ENCODE measurements around the gene PA2G4. TPM values are rescaled to one million over a fixed set of nuclear protein-coding genes. Genes with fewer than 3 reads are reported as not detected.

The PA2G4 gene
- total and polyA plus RNA-seq, 10 of the 15 experiments (the other 5 are each of a cell fraction or from before 2014, with no cell fraction given): 148 to 514 (median 406) TPM

DNA sequence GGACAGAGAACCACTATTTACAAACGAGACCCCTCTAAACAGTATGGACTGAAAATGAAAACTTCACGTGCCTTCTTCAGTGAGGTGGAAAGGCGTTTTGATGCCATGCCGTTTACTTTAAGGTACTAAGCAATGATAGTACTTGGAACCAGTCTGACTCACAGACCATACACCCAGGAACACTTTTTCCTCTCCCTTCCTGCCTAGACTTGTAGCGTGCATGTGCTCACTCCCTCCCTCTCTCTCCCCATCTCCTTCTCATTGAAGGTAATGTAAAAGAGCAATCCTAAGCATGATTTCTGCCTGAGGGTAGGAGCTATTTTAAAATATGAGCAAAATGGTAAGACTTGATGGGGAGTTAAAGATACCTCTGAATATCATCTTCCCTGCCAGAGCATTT is 6.2 kb downstream of the PA2G4 start:
- Histone ChIP-seq H2AFZ (ENCODE audit: control insufficient read depth, low read depth, low read length) (no peak overlapping the region), H3K9ac (ENCODE audit: control insufficient read depth, insufficient read depth, low read length) (no peak overlapping the region), H3K27ac (ENCODE audit: control insufficient read depth, insufficient read depth) (no peak overlapping the region), H3K4me1 (ENCODE audit: control insufficient read depth, insufficient read depth, low read length) (peaks cover 6% of the 10 kb centered on the region), H3K27me3 (replicated peaks in 1 of 2; ENCODE audit: control insufficient read depth in 2 of 2, insufficient read depth in 2 of 2, low read length in 1 of 2) (no peaks in the 10 kb centered on the region), H3K79me2 (ENCODE audit: control insufficient read depth, insufficient read depth, low read length) (peaks cover 21% of the 10 kb centered on the region), H3K4me2 (ENCODE audit: control insufficient read depth, insufficient read depth) (no peak overlapping the region), H3K9me3 (replicated peaks; ENCODE audit: control insufficient read depth, insufficient read depth, low read length) (no peaks in the 10 kb centered on the region), H4K20me1 (ENCODE audit: control insufficient read depth, insufficient read depth) (no peaks in the 10 kb centered on the region), H3K4me3 (no peak overlapping the region), H3K36me3 (ENCODE audit: control insufficient read depth in 2 of 2, insufficient read depth in 2 of 2, low read length in 1 of 2) (peaks cover 17 to 42% of the 10 kb centered on the region in 2 experiments)
- POLR2A ChIA-PET: interaction anchor here (0.7 to 1.0 kb wide), 2 partner anchors 12 to 66 kb away, joined by 5 read pairs; no protein-coding TSS in a partner anchor
- no peak for DNase-seq (ENCODE audit: low read depth, low spot score)
- RAD21 ChIA-PET (ENCODE audit: unreplicated experiment): no interaction called here
- intact Hi-C loops (cut with micrococcal nuclease; ENCODE audit: unreplicated experiment): no loop called here
- WGBS (ENCODE audit: insufficient coverage, insufficient replicate concordance, low lambda C conversion rate, missing lambda C conversion rate): 85% methylated on average over 5 of the region's 5 CpGs
- in situ Hi-C loops (cut with MboI): no loop called here
- no peak for ATAC-seq
- SMC1A ChIA-PET (ENCODE audit: uncharacterized antibody, unreplicated experiment): no interaction called here
- FAIRE-seq: no peak
- BruUV-seq (replicated peaks): no TSS peak
- TF ChIP-seq NR2C1 (IDR thresholded peaks at IDR 0.05) (no peak), WRNIP1 (IDR thresholded peaks at IDR 0.05; ENCODE audit: borderline replicate concordance, low read depth, low read length) (no peak), KAT2A (conservative IDR thresholded peaks at IDR 0.05; ENCODE audit: control insufficient read depth, low read depth, low read length) (no peak), NRF1 (conservative IDR thresholded peaks at IDR 0.05; ENCODE audit: low read depth, low read length) (no peak), STAT3 (IDR thresholded peaks at IDR 0.05; ENCODE audit: low read depth, low read length) (no peak), MTA3 (IDR thresholded peaks at IDR 0.05; ENCODE audit: borderline replicate concordance, low read length) (no peak)
- TF ChIP-seq, protein P1, sequence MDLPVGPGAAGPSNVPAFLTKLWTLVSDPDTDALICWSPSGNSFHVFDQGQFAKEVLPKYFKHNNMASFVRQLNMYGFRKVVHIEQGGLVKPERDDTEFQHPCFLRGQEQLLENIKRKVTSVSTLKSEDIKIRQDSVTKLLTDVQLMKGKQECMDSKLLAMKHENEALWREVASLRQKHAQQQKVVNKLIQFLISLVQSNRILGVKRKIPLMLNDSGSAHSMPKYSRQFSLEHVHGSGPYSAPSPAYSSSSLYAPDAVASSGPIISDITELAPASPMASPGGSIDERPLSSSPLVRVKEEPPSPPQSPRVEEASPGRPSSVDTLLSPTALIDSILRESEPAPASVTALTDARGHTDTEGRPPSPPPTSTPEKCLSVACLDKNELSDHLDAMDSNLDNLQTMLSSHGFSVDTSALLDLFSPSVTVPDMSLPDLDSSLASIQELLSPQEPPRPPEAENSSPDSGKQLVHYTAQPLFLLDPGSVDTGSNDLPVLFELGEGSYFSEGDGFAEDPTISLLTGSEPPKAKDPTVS (IDR thresholded peaks at IDR 0.05; ENCODE audit: low read depth, low read length): no peak
- CTCF ChIA-PET: interaction anchor here (1.1 kb wide), 1 partner anchor 372 kb away, joined by 3 read pairs; no protein-coding TSS in a partner anchor
